ENCODE measurements around the gene GRID2. TPM values are rescaled to one million over a fixed set of nuclear protein-coding genes. Genes with fewer than 3 reads are reported as not detected.

The GRID2 gene
- polyA plus RNA-seq, 1 donor from 2014 or later, result 14.9 TPM

DNA sequence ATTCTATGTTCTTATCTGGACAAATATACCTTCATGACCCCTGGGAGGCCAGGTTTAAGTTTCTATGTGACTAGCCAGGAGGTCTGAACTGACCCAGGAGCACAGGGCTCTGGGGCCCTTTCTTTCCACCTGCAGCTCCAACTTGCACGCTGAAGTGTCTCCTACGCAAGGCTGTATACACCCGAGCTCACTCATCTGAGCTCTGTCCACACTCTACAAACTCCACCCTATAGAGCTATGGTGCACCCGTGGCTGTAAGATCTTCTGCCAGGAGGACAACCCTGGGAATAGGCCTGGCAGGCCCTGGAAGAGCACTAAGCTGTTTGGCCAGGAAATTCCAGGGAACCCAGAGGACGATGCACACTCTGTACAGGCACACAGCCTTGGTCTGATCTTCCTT lies 1464.2 kb downstream of the GRID2 start:
- Histone ChIP-seq H3K27ac (ENCODE audit: low read length) (no peak overlapping the region), H3K27me3 (ENCODE audit: insufficient read depth, low read depth, low read length) (no peaks in the 10 kb centered on the region), H3K4me3 (ENCODE audit: low read length) (no peak overlapping the region), H3K4me2 (ENCODE audit: low read length) (no peak overlapping the region), H3K9ac (ENCODE audit: low read length) (no peak overlapping the region), H2AFZ (ENCODE audit: low read depth, low read length) (no peak overlapping the region), H3K9me3 (ENCODE audit: low read length) (no peaks in the 10 kb centered on the region), H3F3A (ENCODE audit: insufficient read depth, low read length, poor library complexity, severe bottlenecking) (no peaks in the 10 kb centered on the region), H3K9me2 (ENCODE audit: insufficient read depth, low read length) (no peaks in the 10 kb centered on the region), H3K79me2 (replicated peaks; ENCODE audit: insufficient read depth, low read length) (no peaks in the 10 kb centered on the region), H3K36me3 (ENCODE audit: insufficient read depth, low read length) (no peaks in the 10 kb centered on the region), H4K20me1 (ENCODE audit: insufficient read depth) (no peaks in the 10 kb centered on the region)
- TF ChIP-seq EP300 (conservative IDR thresholded peaks at IDR 0.05; ENCODE audit: poor library complexity, severe bottlenecking) (no peak), POLR2AphosphoS5 (IDR thresholded peaks at IDR 0.05) (no peak), SMC3 (conservative IDR thresholded peaks at IDR 0.05; ENCODE audit: poor library complexity) (no peak)
- TF ChIP-seq, protein P1, sequence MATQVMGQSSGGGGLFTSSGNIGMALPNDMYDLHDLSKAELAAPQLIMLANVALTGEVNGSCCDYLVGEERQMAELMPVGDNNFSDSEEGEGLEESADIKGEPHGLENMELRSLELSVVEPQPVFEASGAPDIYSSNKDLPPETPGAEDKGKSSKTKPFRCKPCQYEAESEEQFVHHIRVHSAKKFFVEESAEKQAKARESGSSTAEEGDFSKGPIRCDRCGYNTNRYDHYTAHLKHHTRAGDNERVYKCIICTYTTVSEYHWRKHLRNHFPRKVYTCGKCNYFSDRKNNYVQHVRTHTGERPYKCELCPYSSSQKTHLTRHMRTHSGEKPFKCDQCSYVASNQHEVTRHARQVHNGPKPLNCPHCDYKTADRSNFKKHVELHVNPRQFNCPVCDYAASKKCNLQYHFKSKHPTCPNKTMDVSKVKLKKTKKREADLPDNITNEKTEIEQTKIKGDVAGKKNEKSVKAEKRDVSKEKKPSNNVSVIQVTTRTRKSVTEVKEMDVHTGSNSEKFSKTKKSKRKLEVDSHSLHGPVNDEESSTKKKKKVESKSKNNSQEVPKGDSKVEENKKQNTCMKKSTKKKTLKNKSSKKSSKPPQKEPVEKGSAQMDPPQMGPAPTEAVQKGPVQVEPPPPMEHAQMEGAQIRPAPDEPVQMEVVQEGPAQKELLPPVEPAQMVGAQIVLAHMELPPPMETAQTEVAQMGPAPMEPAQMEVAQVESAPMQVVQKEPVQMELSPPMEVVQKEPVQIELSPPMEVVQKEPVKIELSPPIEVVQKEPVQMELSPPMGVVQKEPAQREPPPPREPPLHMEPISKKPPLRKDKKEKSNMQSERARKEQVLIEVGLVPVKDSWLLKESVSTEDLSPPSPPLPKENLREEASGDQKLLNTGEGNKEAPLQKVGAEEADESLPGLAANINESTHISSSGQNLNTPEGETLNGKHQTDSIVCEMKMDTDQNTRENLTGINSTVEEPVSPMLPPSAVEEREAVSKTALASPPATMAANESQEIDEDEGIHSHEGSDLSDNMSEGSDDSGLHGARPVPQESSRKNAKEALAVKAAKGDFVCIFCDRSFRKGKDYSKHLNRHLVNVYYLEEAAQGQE (IDR thresholded peaks at IDR 0.05; ENCODE audit: borderline replicate concordance), result no peak

DNA sequence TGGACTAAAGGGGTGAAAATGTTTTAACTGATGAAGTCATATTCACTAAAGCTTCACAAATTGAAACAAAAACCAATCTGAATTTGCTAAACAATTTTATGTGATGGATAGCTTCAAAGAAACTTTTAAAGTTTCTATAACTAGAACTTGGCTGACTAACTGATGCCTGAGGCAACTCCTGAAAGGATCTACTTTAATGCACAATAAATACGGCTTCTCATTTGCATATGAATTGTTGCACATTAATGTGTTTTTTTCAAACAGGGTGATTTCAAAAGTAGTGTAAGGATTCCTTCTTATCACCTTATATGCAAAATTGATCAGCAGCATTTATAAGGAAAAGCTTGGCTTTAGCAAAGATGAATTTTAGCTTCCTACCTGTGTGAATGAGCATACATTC lies 1466.4 kb downstream of the GRID2 start:
- Histone ChIP-seq H3K27me3 (ENCODE audit: insufficient read depth, low read depth, low read length) (no peaks in the 10 kb centered on the region), H3K79me2 (replicated peaks; ENCODE audit: insufficient read depth, low read length) (no peaks in the 10 kb centered on the region), H3K36me3 (ENCODE audit: insufficient read depth, low read length) (no peaks in the 10 kb centered on the region), H3K9ac (ENCODE audit: low read length) (no peak overlapping the region), H4K20me1 (ENCODE audit: insufficient read depth) (no peaks in the 10 kb centered on the region), H3K27ac (ENCODE audit: low read length) (no peak overlapping the region), H3K4me3 (ENCODE audit: low read length) (no peak overlapping the region), H3K9me3 (ENCODE audit: low read length) (no peaks in the 10 kb centered on the region), H3K4me2 (ENCODE audit: low read length) (no peak overlapping the region), H3K9me2 (ENCODE audit: insufficient read depth, low read length) (no peaks in the 10 kb centered on the region), H2AFZ (ENCODE audit: low read depth, low read length) (no peak overlapping the region), H3F3A (ENCODE audit: insufficient read depth, low read length, poor library complexity, severe bottlenecking) (no peaks in the 10 kb centered on the region)
- TF ChIP-seq, protein P1 (IDR thresholded peaks at IDR 0.05; ENCODE audit: borderline replicate concordance), result no peak
- no peak for TF ChIP-seq EP300 (conservative IDR thresholded peaks at IDR 0.05; ENCODE audit: poor library complexity, severe bottlenecking)
- no peak for TF ChIP-seq SMC3 (conservative IDR thresholded peaks at IDR 0.05; ENCODE audit: poor library complexity)
- TF ChIP-seq POLR2AphosphoS5 (IDR thresholded peaks at IDR 0.05), result no peak

DNA sequence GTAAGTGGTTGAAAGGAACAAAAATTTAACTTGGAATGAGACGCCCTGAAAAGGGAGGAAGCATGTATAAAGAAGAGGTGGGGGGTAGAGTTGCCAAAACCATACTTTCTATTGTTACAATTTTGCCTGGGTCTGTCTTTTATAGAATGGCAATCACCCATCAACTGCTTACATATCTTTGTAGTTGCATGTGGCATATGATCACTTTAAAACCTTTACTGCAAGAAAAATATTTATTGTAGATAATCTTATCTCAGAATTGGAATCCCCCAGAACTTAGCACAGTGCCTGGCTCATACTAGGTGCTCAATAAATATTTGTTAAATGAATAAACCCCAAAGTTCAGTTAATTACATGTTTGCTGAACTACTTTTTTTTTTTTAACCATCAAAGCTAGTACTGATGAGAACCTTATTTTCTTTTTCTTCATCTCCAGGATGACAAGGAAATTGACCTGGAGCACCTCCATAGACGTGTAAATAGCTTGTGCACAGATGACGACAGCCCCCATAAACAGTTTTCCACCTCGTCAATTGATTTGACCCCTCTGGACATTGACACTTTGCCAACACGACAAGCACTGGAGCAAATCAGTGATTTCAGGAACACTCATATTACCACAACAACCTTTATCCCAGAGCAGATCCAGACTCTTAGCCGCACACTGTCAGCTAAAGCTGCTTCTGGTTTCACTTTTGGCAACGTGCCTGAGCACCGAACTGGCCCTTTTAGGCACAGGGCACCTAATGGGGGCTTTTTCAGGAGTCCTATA lies 1468.1 kb downstream of the GRID2 start:
- H3K9me3 ChIP-seq (ENCODE audit: low read length), result no peaks in the 10 kb centered on the region
- no peak overlapping the region for H2AFZ ChIP-seq (ENCODE audit: low read depth, low read length)
- H3K79me2 ChIP-seq (replicated peaks; ENCODE audit: insufficient read depth, low read length), result no peaks in the 10 kb centered on the region
- H3K36me3 ChIP-seq (ENCODE audit: insufficient read depth, low read length), result no peaks in the 10 kb centered on the region
- no peak for TF ChIP-seq POLR2AphosphoS5 (IDR thresholded peaks at IDR 0.05)
- TF ChIP-seq EP300 (conservative IDR thresholded peaks at IDR 0.05; ENCODE audit: poor library complexity, severe bottlenecking), result no peak
- H3K4me2 ChIP-seq (ENCODE audit: low read length), result no peak overlapping the region
- no peak overlapping the region for H3K4me3 ChIP-seq (ENCODE audit: low read length)
- no peak overlapping the region for H3K27ac ChIP-seq (ENCODE audit: low read length)
- no peaks in the 10 kb centered on the region for H3K27me3 ChIP-seq (ENCODE audit: insufficient read depth, low read depth, low read length)
- no peaks in the 10 kb centered on the region for H3F3A ChIP-seq (ENCODE audit: insufficient read depth, low read length, poor library complexity, severe bottlenecking)
- H4K20me1 ChIP-seq (ENCODE audit: insufficient read depth), result no peaks in the 10 kb centered on the region
- no peak overlapping the region for H3K9ac ChIP-seq (ENCODE audit: low read length)
- no peaks in the 10 kb centered on the region for H3K9me2 ChIP-seq (ENCODE audit: insufficient read depth, low read length)

All from neural cell (in vitro differentiated cells).